ENCODE results near the gene AARS1.

DNA sequence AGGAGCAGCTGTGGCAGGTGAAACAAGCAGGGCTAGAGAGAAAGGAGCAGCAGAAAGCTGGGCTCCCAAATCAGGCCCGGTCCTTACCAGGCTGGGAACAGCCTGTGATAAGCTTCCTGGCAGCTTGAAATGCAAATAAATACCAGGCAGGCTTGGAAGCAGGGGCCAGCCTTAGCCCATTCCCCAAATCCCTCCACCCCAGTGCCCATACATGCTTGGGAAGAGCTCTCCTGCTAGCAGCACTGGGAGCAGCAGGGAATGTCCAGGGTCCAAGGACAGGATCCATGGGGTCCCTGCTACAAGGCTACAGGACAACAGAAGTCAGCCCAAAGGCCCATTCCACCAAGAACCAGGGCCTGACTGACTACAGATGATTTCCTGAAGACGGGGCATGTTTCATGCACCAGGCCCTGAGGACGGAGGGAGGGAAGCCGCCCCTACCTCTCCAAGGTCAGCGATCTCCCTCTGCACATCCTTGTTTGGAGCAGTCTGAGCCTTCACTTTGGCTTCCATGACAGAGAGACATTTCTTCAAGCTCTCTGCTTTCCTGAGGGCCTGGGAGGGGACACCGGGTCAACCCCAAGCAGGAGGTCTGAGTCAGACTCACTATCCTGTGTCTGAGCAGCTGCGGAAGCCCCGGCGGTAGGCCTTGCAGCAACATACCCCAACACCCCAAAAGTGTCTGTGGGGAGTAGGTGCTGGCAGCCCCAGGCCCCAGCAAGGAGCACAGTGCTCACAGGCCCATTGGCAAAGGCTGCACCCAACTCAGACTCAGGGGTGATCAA lies 34.9 kb downstream of the AARS1 start:
- TF ChIP-seq POLR2AphosphoS5 (IDR thresholded peaks at IDR 0.05; ENCODE audit: low read depth, low read length) (no peak), SIN3A (IDR thresholded peaks at IDR 0.05; ENCODE audit: borderline replicate concordance, insufficient read depth, low read length) (no peak), TAF1 (IDR thresholded peaks at IDR 0.05; ENCODE audit: borderline replicate concordance, insufficient read depth, low read length) (no peak)
- TF ChIP-seq, protein P1, sequence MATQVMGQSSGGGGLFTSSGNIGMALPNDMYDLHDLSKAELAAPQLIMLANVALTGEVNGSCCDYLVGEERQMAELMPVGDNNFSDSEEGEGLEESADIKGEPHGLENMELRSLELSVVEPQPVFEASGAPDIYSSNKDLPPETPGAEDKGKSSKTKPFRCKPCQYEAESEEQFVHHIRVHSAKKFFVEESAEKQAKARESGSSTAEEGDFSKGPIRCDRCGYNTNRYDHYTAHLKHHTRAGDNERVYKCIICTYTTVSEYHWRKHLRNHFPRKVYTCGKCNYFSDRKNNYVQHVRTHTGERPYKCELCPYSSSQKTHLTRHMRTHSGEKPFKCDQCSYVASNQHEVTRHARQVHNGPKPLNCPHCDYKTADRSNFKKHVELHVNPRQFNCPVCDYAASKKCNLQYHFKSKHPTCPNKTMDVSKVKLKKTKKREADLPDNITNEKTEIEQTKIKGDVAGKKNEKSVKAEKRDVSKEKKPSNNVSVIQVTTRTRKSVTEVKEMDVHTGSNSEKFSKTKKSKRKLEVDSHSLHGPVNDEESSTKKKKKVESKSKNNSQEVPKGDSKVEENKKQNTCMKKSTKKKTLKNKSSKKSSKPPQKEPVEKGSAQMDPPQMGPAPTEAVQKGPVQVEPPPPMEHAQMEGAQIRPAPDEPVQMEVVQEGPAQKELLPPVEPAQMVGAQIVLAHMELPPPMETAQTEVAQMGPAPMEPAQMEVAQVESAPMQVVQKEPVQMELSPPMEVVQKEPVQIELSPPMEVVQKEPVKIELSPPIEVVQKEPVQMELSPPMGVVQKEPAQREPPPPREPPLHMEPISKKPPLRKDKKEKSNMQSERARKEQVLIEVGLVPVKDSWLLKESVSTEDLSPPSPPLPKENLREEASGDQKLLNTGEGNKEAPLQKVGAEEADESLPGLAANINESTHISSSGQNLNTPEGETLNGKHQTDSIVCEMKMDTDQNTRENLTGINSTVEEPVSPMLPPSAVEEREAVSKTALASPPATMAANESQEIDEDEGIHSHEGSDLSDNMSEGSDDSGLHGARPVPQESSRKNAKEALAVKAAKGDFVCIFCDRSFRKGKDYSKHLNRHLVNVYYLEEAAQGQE (IDR thresholded peaks at IDR 0.05; ENCODE audit: insufficient read depth in 1 of 2, low read depth in 2 of 2, low read length in 2 of 2): no peak
